ENCODE results near the gene FAM20B. TPM values are rescaled to one million over a fixed set of nuclear protein-coding genes. Genes with fewer than 3 reads are reported as not detected.

Gene FAM20B
- total and polyA plus RNA-seq, 2 experiments from 2014 or later: 10.9 to 16.2 TPM

GRCh38 chr1:179101566-179101965 is 75.9 kb downstream of the FAM20B start:
- Histone ChIP-seq H3K4me1 (ENCODE audit: low read depth) (peaks cover 31% of the 10 kb centered on the region), H3K27ac (no peak overlapping the region), H3K4me3 (no peak overlapping the region), H3K9me3 (ENCODE audit: low read depth) (no peaks in the 10 kb centered on the region), H3K27me3 (no peaks in the 10 kb centered on the region), H3K36me3 (no peaks in the 10 kb centered on the region)
- no peak for DNase-seq (ENCODE audit: low read depth in 1 of 2, low spot score in 1 of 2)
- no peak for TF ChIP-seq CTCF (IDR thresholded peaks at IDR 0.05; ENCODE audit: low read depth, low read length)

GRCh38 chr1:179103999-179104398 is 78.3 kb downstream of the FAM20B start:
- peaks cover 14% of the 10 kb centered on the region for H3K36me3 ChIP-seq
- no peak for DNase-seq (ENCODE audit: low read depth in 1 of 2, low spot score in 1 of 2)
- no peak overlapping the region for H3K4me3 ChIP-seq
- H3K4me1 ChIP-seq (ENCODE audit: low read depth): peaks cover 31% of the 10 kb centered on the region
- H3K9me3 ChIP-seq (ENCODE audit: low read depth): no peaks in the 10 kb centered on the region
- TF ChIP-seq CTCF (IDR thresholded peaks at IDR 0.05; ENCODE audit: low read depth, low read length): no peak
- no peak overlapping the region for H3K27ac ChIP-seq
- no peaks in the 10 kb centered on the region for H3K27me3 ChIP-seq

- TF ChIP-seq CTCF (IDR thresholded peaks at IDR 0.05; ENCODE audit: low read depth, low read length): no peak
- peak in 1 of 2 donors; percentile 68 for DNase-seq (ENCODE audit: low read depth in 1 of 2, low spot score in 1 of 2)
- H3K36me3 ChIP-seq: peaks cover 19% of the 10 kb centered on the region
These were observed 79.0 kb downstream of the FAM20B start for GRCh38 chr1:179104611-179105250.

GRCh38 chr1:179105393-179105792 is 79.7 kb downstream of the FAM20B start:
- Histone ChIP-seq H3K9me3 (ENCODE audit: low read depth) (no peaks in the 10 kb centered on the region), H3K36me3 (peaks cover 25% of the 10 kb centered on the region), H3K4me1 (ENCODE audit: low read depth) (peaks cover 31% of the 10 kb centered on the region), H3K4me3 (no peak overlapping the region), H3K27me3 (no peaks in the 10 kb centered on the region), H3K27ac (peak overlapping the region; percentile 44)
- peak; percentile 27 for TF ChIP-seq CTCF (IDR thresholded peaks at IDR 0.05; ENCODE audit: low read depth, low read length)
- DNase-seq (ENCODE audit: low read depth in 1 of 2, low spot score in 1 of 2): peak in 1 of 2 donors; percentile 44

More at GRCh38 chr1:179104611-179105250, 79.0 kb downstream of the FAM20B start:
- Histone ChIP-seq H3K9me3 (ENCODE audit: low read depth) (no peaks in the 10 kb centered on the region), H3K4me1 (ENCODE audit: low read depth) (peaks cover 31% of the 10 kb centered on the region), H3K27ac (peak overlapping the region; percentile 44), H3K27me3 (no peaks in the 10 kb centered on the region), H3K4me3 (no peak overlapping the region)

- Histone ChIP-seq H3K27me3 (no peaks in the 10 kb centered on the region), H3K4me3 (no peak overlapping the region), H3K9me3 (ENCODE audit: low read depth) (no peaks in the 10 kb centered on the region), H3K27ac (no peak overlapping the region), H3K36me3 (peaks cover 37% of the 10 kb centered on the region), H3K4me1 (ENCODE audit: low read depth) (peaks cover 31% of the 10 kb centered on the region)
- TF ChIP-seq CTCF (IDR thresholded peaks at IDR 0.05; ENCODE audit: low read depth, low read length): no peak
- DNase-seq (ENCODE audit: low read depth in 1 of 2, low spot score in 1 of 2): peak in 1 of 2 donors; percentile 8
These were observed 82.3 kb downstream of the FAM20B start for GRCh38 chr1:179107706-179108629.

Data from cardiac muscle cell (in vitro differentiated cells and primary cell).